Nephron progenitor cell (in vitro differentiated cells): ENCODE data around the gene PARD3B.

Experiments
- DNase-seq: peaks from one replicate; pipeline ENCODE4 v3.0.0; 2021
- H3K27ac Mint-ChIP-seq: 2 replicates; pipeline ENCODE4 v1.8.0; 2021; ENCODE audit warnings: mild to moderate bottlenecking, moderate library complexity, mixed read lengths
- H3K27me3 Mint-ChIP-seq: 2 replicates; pipeline ENCODE4 v1.8.0; 2021; ENCODE audit warnings: mild to moderate bottlenecking, low read depth, mixed read lengths; ENCODE audit not compliant: poor library complexity
- H3K36me3 Mint-ChIP-seq: 2 replicates; pipeline ENCODE4 v1.8.0; 2021; ENCODE audit warnings: low read depth, mixed read lengths
- H3K4me1 Mint-ChIP-seq: 2 replicates; pipeline ENCODE4 v1.8.0; 2021; ENCODE audit warnings: mixed read lengths
- H3K4me3 Mint-ChIP-seq: 2 replicates; pipeline ENCODE4 v1.8.0; 2021; ENCODE audit warnings: mild to moderate bottlenecking, moderate library complexity, mixed read lengths
- H3K9me3 Mint-ChIP-seq: 2 replicates; pipeline ENCODE4 v1.8.0; 2021; ENCODE audit warnings: mild to moderate bottlenecking, moderate library complexity, mixed read lengths
- TF ChIP-seq, protein P1 (sequence below): fragments of 200-600 bp; sonication (generic); IDR thresholded peaks from 2 replicates; pipeline ENCODE4 v1.5.0; 2021; ENCODE audit warnings: antibody characterized with exemption

PARD3B gene

DNA sequence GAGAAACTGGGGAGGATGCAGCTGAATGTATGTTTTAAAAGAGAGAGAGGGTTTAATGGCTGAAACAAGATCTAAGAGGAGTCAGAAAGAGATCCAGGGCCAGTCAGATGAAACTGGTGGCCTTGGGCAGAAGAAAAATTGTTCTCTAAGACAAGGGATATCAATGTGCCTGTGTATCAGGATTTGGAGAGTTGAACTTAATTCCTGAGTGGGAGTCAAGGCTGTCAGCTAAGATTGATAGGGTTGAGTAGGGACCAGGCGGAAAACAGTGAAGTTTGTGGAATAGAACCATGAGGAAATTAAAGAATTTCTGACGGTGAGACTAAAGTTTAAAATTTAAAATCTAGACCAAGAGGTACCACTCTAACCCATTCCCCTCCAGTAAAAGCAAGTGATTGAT, 199.2 kb downstream of the PARD3B start:
- peaks cover 33% of the 10 kb centered on the region for H3K9me3 Mint-ChIP-seq
- DNase-seq, result no peak
- peaks cover 2% of the 10 kb centered on the region for H3K27me3 Mint-ChIP-seq
- H3K36me3 Mint-ChIP-seq, result peaks cover 4% of the 10 kb centered on the region
- no peak overlapping the region for H3K4me3 Mint-ChIP-seq
- peak overlapping the region; percentile 86 for H3K27ac Mint-ChIP-seq
- H3K4me1 Mint-ChIP-seq, result peaks cover 18% of the 10 kb centered on the region
- TF ChIP-seq, protein P1, sequence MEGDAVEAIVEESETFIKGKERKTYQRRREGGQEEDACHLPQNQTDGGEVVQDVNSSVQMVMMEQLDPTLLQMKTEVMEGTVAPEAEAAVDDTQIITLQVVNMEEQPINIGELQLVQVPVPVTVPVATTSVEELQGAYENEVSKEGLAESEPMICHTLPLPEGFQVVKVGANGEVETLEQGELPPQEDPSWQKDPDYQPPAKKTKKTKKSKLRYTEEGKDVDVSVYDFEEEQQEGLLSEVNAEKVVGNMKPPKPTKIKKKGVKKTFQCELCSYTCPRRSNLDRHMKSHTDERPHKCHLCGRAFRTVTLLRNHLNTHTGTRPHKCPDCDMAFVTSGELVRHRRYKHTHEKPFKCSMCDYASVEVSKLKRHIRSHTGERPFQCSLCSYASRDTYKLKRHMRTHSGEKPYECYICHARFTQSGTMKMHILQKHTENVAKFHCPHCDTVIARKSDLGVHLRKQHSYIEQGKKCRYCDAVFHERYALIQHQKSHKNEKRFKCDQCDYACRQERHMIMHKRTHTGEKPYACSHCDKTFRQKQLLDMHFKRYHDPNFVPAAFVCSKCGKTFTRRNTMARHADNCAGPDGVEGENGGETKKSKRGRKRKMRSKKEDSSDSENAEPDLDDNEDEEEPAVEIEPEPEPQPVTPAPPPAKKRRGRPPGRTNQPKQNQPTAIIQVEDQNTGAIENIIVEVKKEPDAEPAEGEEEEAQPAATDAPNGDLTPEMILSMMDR, result no peak

DNA sequence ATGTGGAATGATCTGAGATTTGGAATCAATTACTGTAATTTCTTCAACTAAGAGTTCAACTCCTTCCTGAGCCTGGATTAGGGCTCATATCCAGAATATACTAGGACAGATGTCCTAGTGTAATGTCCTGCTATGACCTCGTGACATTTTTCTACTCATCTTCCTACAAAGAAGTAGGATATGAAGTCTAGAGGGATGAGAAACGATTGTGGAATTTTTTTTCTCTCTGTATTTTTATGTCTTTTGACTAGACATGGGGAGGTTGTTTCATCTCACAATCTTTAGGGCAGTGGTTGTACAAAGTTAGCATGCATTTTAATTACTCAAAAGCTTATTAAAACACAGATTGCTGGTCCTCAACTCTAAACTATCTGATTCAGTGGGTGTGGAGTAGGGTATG, 203.0 kb downstream of the PARD3B start:
- TF ChIP-seq, protein P1, result no peak
- no peak overlapping the region for H3K27ac Mint-ChIP-seq

DNA sequence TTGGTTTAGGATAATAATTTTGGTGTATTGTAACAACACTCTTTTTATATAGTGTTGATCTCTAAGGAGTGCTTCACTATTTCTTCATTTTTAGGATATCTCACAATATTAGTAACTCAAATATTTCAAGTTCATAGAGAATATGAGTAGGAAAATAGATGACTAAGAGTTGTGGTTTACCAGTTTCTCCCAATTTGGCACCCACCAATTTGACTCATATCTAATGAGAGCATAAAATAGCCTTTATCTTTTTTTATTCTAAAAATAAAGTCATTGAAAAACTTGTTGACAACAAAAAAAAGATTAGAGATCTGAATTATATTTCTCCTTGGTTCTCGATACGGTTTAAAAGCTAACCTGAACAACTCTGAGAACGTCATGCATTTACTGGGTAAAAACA, 204.0 kb downstream of the PARD3B start:
- Mint-ChIP-seq H3K27me3 (peaks cover 2% of the 10 kb centered on the region), H3K4me3 (no peak overlapping the region), H3K4me1 (peaks cover 8% of the 10 kb centered on the region), H3K27ac (no peak overlapping the region), H3K36me3 (peaks cover 4% of the 10 kb centered on the region), H3K9me3 (peaks cover 26% of the 10 kb centered on the region)
- no peak for DNase-seq
- TF ChIP-seq, protein P1, result no peak

More for the DNA sequence above, 203.0 kb downstream of the PARD3B start:
- H3K4me1 Mint-ChIP-seq, result peaks cover 18% of the 10 kb centered on the region
- H3K4me3 Mint-ChIP-seq, result no peak overlapping the region
- no peak for DNase-seq
- H3K36me3 Mint-ChIP-seq, result peaks cover 4% of the 10 kb centered on the region
- peaks cover 26% of the 10 kb centered on the region for H3K9me3 Mint-ChIP-seq
- H3K27me3 Mint-ChIP-seq, result peaks cover 2% of the 10 kb centered on the region

DNA sequence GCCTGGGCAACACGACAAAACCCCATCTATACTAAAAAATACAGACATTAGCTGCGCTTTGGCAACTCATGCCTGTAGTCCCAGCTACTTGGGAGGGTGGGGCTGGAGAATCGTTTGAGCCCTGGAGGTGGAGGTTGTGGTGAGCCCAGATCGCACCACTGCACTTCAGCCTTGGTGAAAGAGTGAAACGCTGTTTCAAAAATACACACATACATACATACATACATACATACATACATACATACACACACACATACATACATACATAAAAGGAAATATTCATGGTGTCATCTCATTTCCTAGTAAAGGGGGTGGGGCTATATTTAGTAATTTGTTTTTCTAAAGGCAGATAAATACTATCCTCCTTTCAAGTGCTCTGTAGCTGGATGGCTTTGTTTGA, 205.1 kb downstream of the PARD3B start:
- Mint-ChIP-seq H3K4me1 (no peaks in the 10 kb centered on the region), H3K36me3 (peaks cover 4% of the 10 kb centered on the region), H3K27ac (no peak overlapping the region), H3K27me3 (no peaks in the 10 kb centered on the region), H3K9me3 (peaks cover 21% of the 10 kb centered on the region), H3K4me3 (no peak overlapping the region)
- DNase-seq, result no peak
- TF ChIP-seq, protein P1, result no peak

DNA sequence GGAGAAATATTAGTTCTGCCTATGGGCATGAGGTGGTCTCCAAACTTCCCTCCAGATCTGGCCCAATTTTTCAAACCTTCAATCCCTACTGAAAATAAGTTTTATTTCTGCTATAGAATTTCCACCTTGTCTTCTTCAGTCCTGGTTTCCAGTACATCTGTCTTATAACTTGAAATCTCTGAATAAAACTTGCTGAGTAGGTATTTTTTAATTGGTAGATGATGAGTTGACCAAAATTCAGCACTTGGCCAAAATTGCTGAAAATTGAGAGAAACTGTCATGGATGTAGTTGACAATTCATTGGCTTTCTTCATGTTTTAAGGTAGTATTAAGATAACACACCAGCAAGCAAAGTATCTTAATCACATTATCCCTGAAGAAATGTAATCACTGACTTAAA, 206.2 kb downstream of the PARD3B start:
- no peaks in the 10 kb centered on the region for H3K27me3 Mint-ChIP-seq
- TF ChIP-seq, protein P1, result no peak

DNA sequence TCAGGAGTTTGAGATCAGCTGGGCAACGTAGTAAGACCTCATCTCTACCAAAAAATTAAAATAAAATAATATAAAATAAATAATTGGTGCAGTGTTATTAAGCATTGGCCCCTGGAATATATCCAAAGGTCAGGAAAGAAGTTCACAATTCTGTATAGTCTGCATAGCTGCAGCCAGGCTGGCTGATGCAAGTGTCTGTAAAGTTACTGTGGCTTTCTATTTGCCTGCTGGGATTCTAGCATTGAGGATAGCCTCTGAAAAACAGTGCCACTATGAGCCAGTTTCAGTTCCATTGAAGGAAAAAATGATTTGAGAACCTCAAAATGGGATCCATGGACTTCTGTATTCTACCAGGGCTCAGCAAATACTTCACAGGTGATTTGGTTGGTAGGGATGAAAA, 208.6 kb downstream of the PARD3B start:
- Mint-ChIP-seq H3K4me3 (no peak overlapping the region), H3K27me3 (no peaks in the 10 kb centered on the region), H3K36me3 (no peaks in the 10 kb centered on the region), H3K9me3 (no peaks in the 10 kb centered on the region), H3K4me1 (no peaks in the 10 kb centered on the region), H3K27ac (no peak overlapping the region)
- TF ChIP-seq, protein P1, result no peak
- DNase-seq, result no peak

More for the DNA sequence above, 206.2 kb downstream of the PARD3B start:
- Mint-ChIP-seq H3K36me3 (peaks cover 4% of the 10 kb centered on the region), H3K4me1 (no peaks in the 10 kb centered on the region), H3K4me3 (no peak overlapping the region), H3K27ac (no peak overlapping the region), H3K9me3 (peaks cover 21% of the 10 kb centered on the region)
- DNase-seq, result no peak
